Heart right ventricle (tissue), 16 donors: ENCODE data around the gene PRSS48. TPM values are rescaled to one million over a fixed set of nuclear protein-coding genes. Genes with fewer than 3 reads are reported as not detected.

ENCODE experiments used
- ATAC-seq, 8 donors: fragments of 200-7000 bp; cut with Tn5 transposase; one replicate each; pipeline ENCODE4 v1.9.1; 2020; ENCODE audit warnings: mild to moderate bottlenecking in 8 of 8, moderate library complexity in 8 of 8, moderate number of reproducible peaks in 1 of 8
- DNase-seq, 2 donors: peaks; one replicate each; pipeline ENCODE4 v3.0.0-alpha.2; 2020
- H3K27ac ChIP-seq, 10 donors: fragments of 200-600 bp; sonication (generic) in 2 of 10; one replicate each; pipeline versions ENCODE4 v1.5.0 to v1.8.0; 2020 to 2022; ENCODE audit warnings: mild to moderate bottlenecking in 3 of 10
- H3K27me3 ChIP-seq, 7 donors: fragments of 200-600 bp; one replicate each; pipeline ENCODE4 v1.8.0; 2021 to 2022; ENCODE audit warnings: mild to moderate bottlenecking in 2 of 7
- H3K36me3 ChIP-seq, 9 donors: fragments of 200-600 bp; sonication (generic) in 1 of 9; one replicate each; pipeline versions ENCODE4 v1.5.0 to v1.8.0; 2020 to 2022; ENCODE audit warnings: mild to moderate bottlenecking in 2 of 9
- H3K4me1 ChIP-seq, 9 donors: fragments of 200-600 bp; sonication (generic) in 1 of 9; one replicate each; pipeline versions ENCODE4 v1.5.0 to v1.8.0; 2020 to 2022; ENCODE audit warnings: mild to moderate bottlenecking in 4 of 9
- H3K4me3 ChIP-seq, 10 donors: fragments of 200-600 bp; sonication (generic) in 2 of 10; one replicate each; pipeline versions ENCODE4 v1.5.0 to v1.8.0; 2020 to 2022; ENCODE audit warnings: mild to moderate bottlenecking in 7 of 10, moderate library complexity in 2 of 10
- H3K9me3 ChIP-seq, 11 donors: fragments of 200-600 bp in 10 of 11; sonication (generic) in 2 of 11; one replicate each; pipeline versions ENCODE4 v1.5.0 to v1.8.0; 2013 to 2022; ENCODE audit warnings: mild to moderate bottlenecking in 2 of 11, control low read depth in 1 of 11, moderate library complexity in 1 of 11
- CTCF ChIP-seq, 9 donors: fragments of 200-600 bp; sonication (generic) in 2 of 9; IDR thresholded peaks; one replicate each; pipeline versions ENCODE4 v1.5.0 to v1.8.0; 2021 to 2022; ENCODE audit warnings: antibody characterized with exemption in 9 of 9, mild to moderate bottlenecking in 5 of 9, moderate library complexity in 1 of 9
- WGBS, 2 donors: extraction: QIAGEN DNeasy Blood & Tissue Kit; methylation state at CpG; one replicate each; pipeline ENCODE4 v1.1.7; 2013; ENCODE audit warnings: inconsistent platforms in 1 of 2; 5-methylcytosine and 5-hydroxymethylcytosine counted together
- intact Hi-C, 10 donors: fragments of 100-400 bp; cut with DNase I; formaldehyde crosslinking; loops; one replicate each; pipeline versions ENCODE4 v1.11.1 to v1.14.2; 2022
- polyA plus RNA-seq, 2 donors: library from polyadenylated mRNA; stranded (reverse); fragments of 200-250 nt; gene quantifications; one replicate each; pipeline ENCODE4 v1.2.3, GENCODE V29; 2013
- total RNA-seq, 10 donors: library from RNA; stranded (reverse); fragmentation: NEBNext Ultra II Directional in 3 of 10; extraction: Animal tissue kit (Norgen Biotek cat#: 25700) in 3 of 10; gene quantifications; one replicate each; pipeline versions ENCODE4 v1.2.1 to v1.2.4, GENCODE V29; 2021 to 2023
- donor health status: Arrhythmogenic right ventricular cardiomyopathy.
- donor health status: ischemic (EF 13 %, LVEDD 7.1; RV severe dilation, severe dysfunction).
- donor health status: healthy with polysubstance abuse.
- donor health status: DM: no; HTN: yes; CAD: no.
- donor health status: DM: no; HTN: no; CAD: no.
- donor health status: ischemic (EF 25% LVEDD 6.9; RV normal size, moderate dysfunction).
- donor health status: ischemic (EF 25% LVEDD 5.7; RV mildly dilated, moderate dysfunction).
- donor health status: healthy.
- donor health status: DM: yes; HTN: yes; CAD: no.
- donor health status: Ischemic cardiomyopathy.
- donor health status: ischemic (EF 35%, LVEDD 5.7; RV mildly dilated, moderate dysfunction).
- donor health status: nonischemic (EF 11% LVEDD 7.7; RV severe dilation, severe dysfunction).
- donor health status: DM: yes; HTN: yes; CAD: no.
- donor health status: PGD.
- donor health status: ischemic (EF 29% LVEDD 5.4; RV normal size, mild dysfunction).
- donor health status: nonischemic (EF 23%, LVEDD 6.1; RV moderate dilation, normal function).

Gene PRSS48
- total and polyA plus RNA-seq, 12 donors = not detected

GRCh38 chr4:151287409-151287808, 10.4 kb downstream of the PRSS48 start:
- H3K36me3 ChIP-seq = peaks cover 0 to 8% (median 0%) of the 10 kb centered on the region in 9 donors
- peaks cover 0 to 28% (median 7%) of the 10 kb centered on the region in 11 donors for H3K9me3 ChIP-seq
- intact Hi-C loops = loop anchor here in 1 of 10 donors (10.0 kb wide), 1 partner anchor 67 kb away; no protein-coding TSS in a partner anchor
- no peak for TF ChIP-seq CTCF (IDR thresholded peaks at IDR 0.05)
- no peak overlapping the region for H3K4me3 ChIP-seq
- DNase-seq = no peak
- H3K4me1 ChIP-seq = peaks cover 0 to 45% (median 25%) of the 10 kb centered on the region in 9 donors
- WGBS, 2 donors = 85 to 88% methylated on average over 7 of the region's 7 CpGs
- H3K27me3 ChIP-seq = no peaks in the 10 kb centered on the region
- peak overlapping the region in 2 of 10 donors; percentile 20 to 32 for H3K27ac ChIP-seq
- no peak for ATAC-seq

GRCh38 chr4:151291485-151291884, 14.5 kb downstream of the PRSS48 start:
- 43 to 65% methylated on average over 1 of the region's 1 CpG for WGBS, 2 donors
- Histone ChIP-seq H3K36me3 (peaks cover 0 to 8% (median 0%) of the 10 kb centered on the region in 9 donors), H3K9me3 (peaks cover 0 to 10% (median 0%) of the 10 kb centered on the region in 11 donors), H3K27ac (peak overlapping the region in 1 of 10 donors; percentile 8), H3K4me3 (no peak overlapping the region), H3K27me3 (no peaks in the 10 kb centered on the region), H3K4me1 (peaks cover 0 to 51% (median 22%) of the 10 kb centered on the region in 9 donors)
- no peak for DNase-seq
- no peak for ATAC-seq
- intact Hi-C loops = no loop called here
- TF ChIP-seq CTCF (IDR thresholded peaks at IDR 0.05) = no peak

GRCh38 chr4:151292038-151292437, 15.1 kb downstream of the PRSS48 start:
- peaks cover 0 to 57% (median 27%) of the 10 kb centered on the region in 9 donors for H3K4me1 ChIP-seq
- ATAC-seq (peak in 1 of 8 donors; percentile 10), DNase-seq (no peak)
- H3K36me3 ChIP-seq = peaks cover 0 to 8% (median 0%) of the 10 kb centered on the region in 9 donors
- no peak for TF ChIP-seq CTCF (IDR thresholded peaks at IDR 0.05)
- WGBS, 2 donors = 94 to 100% methylated on average over 2 of the region's 2 CpGs
- H3K27me3 ChIP-seq = no peaks in the 10 kb centered on the region
- no peak overlapping the region for H3K27ac ChIP-seq
- H3K9me3 ChIP-seq = peaks cover 0 to 10% (median 0%) of the 10 kb centered on the region in 11 donors
- intact Hi-C loops = no loop called here
- H3K4me3 ChIP-seq = no peak overlapping the region

GRCh38 chr4:151294833-151295496, 18.0 kb downstream of the PRSS48 start:
- H3K4me1 ChIP-seq = peaks cover 0 to 57% (median 34%) of the 10 kb centered on the region in 9 donors

More at GRCh38 chr4:151294833-151295496, 18.0 kb downstream of the PRSS48 start:
- TF ChIP-seq CTCF (IDR thresholded peaks at IDR 0.05) = no peak
- peak overlapping the region in 4 of 10 donors; percentile 43 to 84 (median 66) for H3K27ac ChIP-seq
- H3K9me3 ChIP-seq = peaks cover 0 to 10% (median 0%) of the 10 kb centered on the region in 11 donors
- peaks cover 0 to 7% (median 0%) of the 10 kb centered on the region in 9 donors for H3K36me3 ChIP-seq
- intact Hi-C loops = no loop called here
- H3K27me3 ChIP-seq = no peaks in the 10 kb centered on the region
- DNase-seq (no peak), ATAC-seq (peak in 5 of 8 donors; percentile 14 to 20 (median 15))
- H3K4me3 ChIP-seq = no peak overlapping the region
- WGBS, 2 donors = 91 to 94% methylated on average over 5 of the region's 5 CpGs
